ENCODE data around the gene RNF40.
A peak's percentile ranks its signal among the peaks of the same experiment; 100 is the strongest.

RNF40 gene

GRCh38 chr16:30745082-30745481, 17.0 kb upstream of the RNF40 start:
- Mint-ChIP-seq H3K36me3 (ENCODE audit: low read depth) (peaks cover 31% of the 10 kb centered on the region), H3K27me3 (ENCODE audit: low read depth, poor library complexity) (no peaks in the 10 kb centered on the region), H3K27ac (no peak overlapping the region), H3K9me3 (no peaks in the 10 kb centered on the region), H3K4me3 (no peak overlapping the region), H3K4me1 (peaks cover 35% of the 10 kb centered on the region)
- no peak for DNase-seq
- TF ChIP-seq CTCF (IDR thresholded peaks at IDR 0.05): no peak

- H3K36me3 Mint-ChIP-seq (ENCODE audit: low read depth): peaks cover 25% of the 10 kb centered on the region
- H3K27me3 Mint-ChIP-seq (ENCODE audit: low read depth, poor library complexity): no peaks in the 10 kb centered on the region
- DNase-seq: no peak
- H3K27ac Mint-ChIP-seq: no peak overlapping the region
- no peak for TF ChIP-seq CTCF (IDR thresholded peaks at IDR 0.05)
- peaks cover 28% of the 10 kb centered on the region for H3K4me1 Mint-ChIP-seq
- H3K9me3 Mint-ChIP-seq: no peaks in the 10 kb centered on the region
- no peak overlapping the region for H3K4me3 Mint-ChIP-seq
Measured at GRCh38 chr16:30746638-30747175, 15.4 kb upstream of the RNF40 start.

- Mint-ChIP-seq H3K36me3 (ENCODE audit: low read depth) (peaks cover 19% of the 10 kb centered on the region), H3K27ac (peak overlapping the region; percentile 46), H3K27me3 (ENCODE audit: low read depth, poor library complexity) (no peaks in the 10 kb centered on the region), H3K4me3 (peak overlapping the region; percentile 98), H3K4me1 (peaks cover 28% of the 10 kb centered on the region), H3K9me3 (no peaks in the 10 kb centered on the region)
- no peak for TF ChIP-seq CTCF (IDR thresholded peaks at IDR 0.05)
- no peak for DNase-seq
Measured at GRCh38 chr16:30747331-30747730, 14.8 kb upstream of the RNF40 start.

GRCh38 chr16:30747799-30748633, 14.1 kb upstream of the RNF40 start, which contains the start of gene PHKG2:
PHKG2 (plus strand) TSS chr16:30748425; CDS start chr16:30748821, 396 bp downstream.
- H3K4me1 Mint-ChIP-seq: peaks cover 28% of the 10 kb centered on the region

GRCh38 chr16:30748634-30749445, 13.3 kb upstream of the RNF40 start:
- peak; percentile 61 for DNase-seq
- Mint-ChIP-seq H3K36me3 (ENCODE audit: low read depth) (peaks cover 14% of the 10 kb centered on the region), H3K27me3 (ENCODE audit: low read depth, poor library complexity) (no peaks in the 10 kb centered on the region), H3K27ac (peak overlapping the region; percentile 98), H3K4me3 (peak overlapping the region; percentile 98), H3K4me1 (peaks cover 28% of the 10 kb centered on the region), H3K9me3 (no peaks in the 10 kb centered on the region)
- no peak for TF ChIP-seq CTCF (IDR thresholded peaks at IDR 0.05)

More at GRCh38 chr16:30747799-30748633, 14.1 kb upstream of the RNF40 start, which contains the start of gene PHKG2:
- H3K27me3 Mint-ChIP-seq (ENCODE audit: low read depth, poor library complexity): no peaks in the 10 kb centered on the region
- peak; percentile 98 for DNase-seq
- peak within 1 kb of the TSS; percentile 98 for H3K4me3 Mint-ChIP-seq
- no peaks in the 10 kb centered on the region for H3K9me3 Mint-ChIP-seq
- peaks cover 17% of the 10 kb centered on the region for H3K36me3 Mint-ChIP-seq (ENCODE audit: low read depth)
- peak within 1 kb of the TSS; percentile 98 for H3K27ac Mint-ChIP-seq
- no peak for TF ChIP-seq CTCF (IDR thresholded peaks at IDR 0.05)
